IPS-NIHi11 (cell line): ENCODE data around the gene DSC2.

ENCODE experiments used
- DNase-seq: peaks from one replicate; pipeline ENCODE4 v3.0.0; 2012; ENCODE audit warnings: mixed read lengths, low spot score

Gene DSC2

GRCh38 chr18:31097666-31098065 is 4.6 kb downstream of the DSC2 start:
- no peak for DNase-seq

- DNase-seq = no peak
Measured at GRCh38 chr18:31093880-31094279, 8.3 kb downstream of the DSC2 start.

GRCh38 chr18:31093294-31093693 is 8.9 kb downstream of the DSC2 start:
- DNase-seq = no peak

- DNase-seq = no peak
Measured at GRCh38 chr18:31091350-31091749, 10.9 kb downstream of the DSC2 start.

- DNase-seq = no peak
Measured at GRCh38 chr18:31088532-31088931, 13.7 kb downstream of the DSC2 start.

GRCh38 chr18:31079973-31080372 is 22.2 kb downstream of the DSC2 start:
- no peak for DNase-seq

- no peak for DNase-seq
Measured at GRCh38 chr18:31077878-31078277, 24.3 kb downstream of the DSC2 start.

- DNase-seq = no peak
Measured at GRCh38 chr18:31072175-31072574, 30.0 kb downstream of the DSC2 start.

- DNase-seq = no peak
Measured at GRCh38 chr18:31070206-31070605, 32.0 kb downstream of the DSC2 start.

GRCh38 chr18:31066266-31066665 is 36.0 kb downstream of the DSC2 start:
- DNase-seq = no peak

- no peak for DNase-seq
Measured at GRCh38 chr18:31065036-31065773, 37.0 kb downstream of the DSC2 start.

GRCh38 chr18:31064130-31064529 is 38.1 kb downstream of the DSC2 start:
- DNase-seq = no peak

GRCh38 chr18:31061945-31062344 is 40.3 kb downstream of the DSC2 start:
- no peak for DNase-seq

- no peak for DNase-seq
Measured at GRCh38 chr18:31058897-31059296, 43.3 kb downstream of the DSC2 start.

GRCh38 chr18:31057917-31058316 is 44.3 kb downstream of the DSC2 start:
- DNase-seq = no peak

GRCh38 chr18:31057051-31057450 is 45.2 kb downstream of the DSC2 start:
- DNase-seq = no peak

GRCh38 chr18:31056296-31056695 is 45.9 kb downstream of the DSC2 start:
- no peak for DNase-seq

GRCh38 chr18:31050635-31051034 is 51.6 kb downstream of the DSC2 start:
- no peak for DNase-seq

GRCh38 chr18:31049189-31049588 is 53.0 kb downstream of the DSC2 start:
- DNase-seq = no peak

- no peak for DNase-seq
Measured at GRCh38 chr18:31048216-31048615, 54.0 kb downstream of the DSC2 start.

- no peak for DNase-seq
Measured at GRCh38 chr18:31046916-31047315, 55.3 kb downstream of the DSC2 start.

- DNase-seq = no peak
Measured at GRCh38 chr18:31045599-31045998, 56.6 kb downstream of the DSC2 start.

GRCh38 chr18:31044926-31045325 is 57.3 kb downstream of the DSC2 start:
- DNase-seq = no peak

GRCh38 chr18:31043709-31044108 is 58.5 kb downstream of the DSC2 start:
- DNase-seq = no peak
